HAP-1 (cell line): ENCODE data around the gene MAST3.

Source experiments
- DNase-seq, 2 experiments: peaks; one replicate each; pipeline ENCODE4 v3.0.0-alpha.2; 2016 to 2020; ENCODE audit warnings: low spot score in 2 of 2
- H3K27me3 ChIP-seq: fragments of 250-450 bp; sonication (Bioruptor Pico); 2 replicates; pipeline ENCODE4 v1.5.1; 2020; ENCODE audit warnings: low read depth, mild to moderate bottlenecking, moderate library complexity
- H3K36me3 ChIP-seq: fragments of 250-450 bp; sonication (Bioruptor Pico); replicated peaks from 2 replicates; pipeline ENCODE4 v1.5.1; 2020; ENCODE audit warnings: mild to moderate bottlenecking
- H3K4me1 ChIP-seq: fragments of 250-450 bp; sonication (Bioruptor Pico); 2 replicates; pipeline ENCODE4 v1.5.1; 2020; ENCODE audit warnings: mild to moderate bottlenecking
- H3K4me3 ChIP-seq: fragments of 250-450 bp; sonication (Bioruptor Pico); 2 replicates; pipeline ENCODE4 v1.5.1; 2020; ENCODE audit warnings: mild to moderate bottlenecking, moderate library complexity
- H3K9me3 ChIP-seq: fragments of 250-450 bp; sonication (Bioruptor Pico); 2 replicates; pipeline ENCODE4 v1.5.1; 2020; ENCODE audit warnings: mild to moderate bottlenecking, moderate library complexity
- in situ Hi-C: fragments of 300-500 bp; cut with MboI; formaldehyde crosslinking; loops from 3 replicates; pipeline ENCODE4 v1.14.3; 2020; ENCODE audit warnings: low sequenced_read_pairs, inconsistent platforms, mixed read lengths

MAST3 gene

DNA sequence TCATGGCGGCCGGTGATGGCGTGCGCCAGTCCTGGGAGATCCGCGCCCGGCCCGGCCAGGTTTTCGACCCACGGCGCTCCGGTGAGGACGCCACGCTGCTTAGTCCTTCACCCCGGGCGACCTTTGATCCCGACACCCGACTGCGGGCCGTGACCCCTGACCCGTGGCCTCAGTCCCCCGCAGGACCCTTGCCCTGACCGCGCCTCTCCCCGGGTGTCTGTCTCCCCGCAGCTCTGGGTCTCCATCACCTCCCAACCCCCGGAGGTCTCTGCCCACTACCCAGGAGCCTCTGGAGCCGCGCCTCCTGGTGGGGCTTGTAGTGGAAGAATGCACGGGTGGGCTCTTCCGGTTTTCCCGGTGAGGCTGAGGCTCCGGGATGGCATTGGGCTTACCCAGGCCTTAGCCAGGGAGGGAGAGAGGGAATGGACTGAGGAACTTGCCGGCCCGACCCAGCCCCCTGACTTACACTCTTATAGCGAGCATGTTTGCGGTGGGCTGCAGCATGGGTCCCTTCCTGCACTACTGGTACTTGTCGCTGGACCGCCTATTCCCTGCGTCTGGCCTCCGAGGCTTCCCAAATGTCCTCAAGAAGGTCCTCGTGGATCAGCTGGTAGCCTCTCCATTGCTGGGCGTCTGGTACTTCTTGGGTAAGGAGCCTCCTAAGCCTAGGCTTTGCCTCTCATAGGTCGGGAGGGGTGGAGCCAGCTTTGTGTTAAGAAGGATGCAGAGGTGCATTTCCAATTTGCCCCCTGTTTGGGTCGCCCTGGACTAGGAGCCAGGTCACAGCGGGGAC is 96.0 kb downstream of the MAST3 start:
- peak overlapping the region; percentile 94 for H3K4me3 ChIP-seq
- no peaks in the 10 kb centered on the region for H3K27me3 ChIP-seq
- DNase-seq: peak in 1 of 2 experiments; percentile 40
- in situ Hi-C loops: no loop called here
- peaks cover 25% of the 10 kb centered on the region for H3K36me3 ChIP-seq
- H3K9me3 ChIP-seq: no peaks in the 10 kb centered on the region
- H3K4me1 ChIP-seq: peaks cover 12% of the 10 kb centered on the region

DNA sequence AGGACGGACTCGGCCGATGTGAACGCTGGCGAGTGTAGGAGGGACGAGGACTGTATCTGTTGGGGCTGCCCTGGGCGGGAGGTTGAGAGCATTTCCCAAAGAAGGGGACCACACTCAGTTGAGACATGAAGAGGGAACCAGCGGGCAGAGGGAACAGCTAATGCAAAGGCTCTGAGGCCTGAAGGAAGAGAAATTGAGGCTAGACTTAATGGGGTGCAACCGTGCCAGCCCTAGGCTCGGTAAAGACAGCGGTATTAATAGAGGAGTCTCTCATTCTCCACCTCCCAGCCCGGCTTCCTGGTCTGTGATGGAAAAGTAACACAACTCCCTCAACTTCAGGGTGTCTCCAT is 96.6 kb downstream of the MAST3 start:
- in situ Hi-C loops: no loop called here
- Histone ChIP-seq H3K4me3 (peak overlapping the region; percentile 94), H3K4me1 (peaks cover 12% of the 10 kb centered on the region), H3K36me3 (peaks cover 31% of the 10 kb centered on the region), H3K9me3 (no peaks in the 10 kb centered on the region), H3K27me3 (no peaks in the 10 kb centered on the region)
- no peak for DNase-seq

DNA sequence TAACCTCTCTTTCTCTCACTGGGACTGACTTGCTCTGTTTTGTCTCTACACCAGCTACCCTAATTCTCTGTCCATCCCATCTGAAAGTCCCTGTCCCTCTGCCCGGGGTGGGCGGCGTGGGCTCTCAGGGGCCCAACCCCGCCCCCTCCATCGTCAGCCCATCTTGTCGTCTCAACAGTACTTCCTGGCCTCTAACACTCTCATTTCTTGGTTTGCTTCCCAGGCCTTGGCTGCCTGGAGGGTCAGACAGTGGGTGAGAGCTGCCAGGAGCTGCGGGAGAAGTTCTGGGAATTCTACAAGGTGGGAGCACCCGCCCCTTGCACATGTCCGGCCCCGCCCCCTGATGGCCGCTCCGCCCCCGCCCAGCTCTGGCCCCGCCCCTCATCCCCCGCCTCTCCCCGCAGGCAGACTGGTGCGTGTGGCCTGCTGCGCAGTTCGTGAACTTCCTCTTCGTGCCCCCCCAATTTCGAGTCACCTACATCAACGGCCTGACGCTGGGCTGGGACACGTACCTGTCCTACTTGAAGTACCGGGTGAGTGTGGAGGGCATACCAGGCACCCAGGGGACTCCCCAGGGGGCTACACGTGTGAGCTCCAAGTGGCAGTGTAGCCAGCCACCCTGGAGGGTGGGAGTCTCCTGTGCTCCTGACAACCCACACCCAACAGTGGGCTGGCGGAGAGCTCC is 97.1 kb downstream of the MAST3 start:
- Histone ChIP-seq H3K4me1 (peaks cover 12% of the 10 kb centered on the region), H3K36me3 (peaks cover 37% of the 10 kb centered on the region), H3K9me3 (no peaks in the 10 kb centered on the region), H3K4me3 (peak overlapping the region; percentile 94), H3K27me3 (no peaks in the 10 kb centered on the region)
- in situ Hi-C loops: no loop called here
- DNase-seq: peak; percentile 42 to 78

DNA sequence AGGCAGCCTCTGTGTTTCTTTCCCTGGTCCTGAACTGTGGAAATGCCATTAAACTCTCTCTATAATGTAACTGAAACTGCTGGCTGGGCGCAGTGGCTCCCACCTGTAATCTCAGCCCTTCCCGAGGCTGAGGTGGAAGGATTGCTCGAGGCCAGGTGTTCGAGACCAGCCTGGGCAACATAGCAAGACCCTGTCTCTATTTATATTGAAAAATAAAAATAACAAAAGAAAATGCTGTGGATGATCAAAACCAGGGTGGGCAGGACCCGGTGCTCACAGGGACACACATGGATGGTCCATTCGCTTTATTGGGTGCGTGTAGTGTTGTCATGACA is 98.9 kb downstream of the MAST3 start:
- no peak for DNase-seq
- Histone ChIP-seq H3K4me3 (no peak overlapping the region), H3K27me3 (no peaks in the 10 kb centered on the region), H3K4me1 (peaks cover 11% of the 10 kb centered on the region), H3K36me3 (peaks cover 50% of the 10 kb centered on the region), H3K9me3 (no peaks in the 10 kb centered on the region)
- in situ Hi-C loops: no loop called here

DNA sequence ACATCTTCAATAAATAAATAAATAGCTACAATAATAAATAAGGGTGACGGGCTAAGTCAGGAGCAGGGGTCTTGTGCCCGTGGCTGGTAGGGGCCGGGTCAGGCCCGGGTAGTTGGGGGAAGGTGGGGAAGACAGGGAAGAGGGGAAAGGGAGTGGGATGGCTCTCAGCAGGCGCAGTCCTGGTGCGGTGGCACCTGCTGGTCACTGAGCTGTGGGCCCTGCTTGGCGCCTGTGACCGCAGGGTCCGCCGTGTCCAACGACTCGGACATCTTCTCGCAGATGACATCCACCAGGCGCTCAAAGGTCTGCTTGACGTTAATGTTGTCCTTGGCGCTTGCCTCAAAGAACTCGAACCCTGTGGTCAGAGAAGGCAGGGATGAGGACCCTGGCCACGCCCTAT is 99.7 kb downstream of the MAST3 start:
- H3K4me3 ChIP-seq: no peak overlapping the region
- H3K27me3 ChIP-seq: no peaks in the 10 kb centered on the region
- no peaks in the 10 kb centered on the region for H3K9me3 ChIP-seq
- H3K4me1 ChIP-seq: peaks cover 8% of the 10 kb centered on the region
- H3K36me3 ChIP-seq: peaks cover 58% of the 10 kb centered on the region
- in situ Hi-C loops: no loop called here
- DNase-seq: no peak

DNA sequence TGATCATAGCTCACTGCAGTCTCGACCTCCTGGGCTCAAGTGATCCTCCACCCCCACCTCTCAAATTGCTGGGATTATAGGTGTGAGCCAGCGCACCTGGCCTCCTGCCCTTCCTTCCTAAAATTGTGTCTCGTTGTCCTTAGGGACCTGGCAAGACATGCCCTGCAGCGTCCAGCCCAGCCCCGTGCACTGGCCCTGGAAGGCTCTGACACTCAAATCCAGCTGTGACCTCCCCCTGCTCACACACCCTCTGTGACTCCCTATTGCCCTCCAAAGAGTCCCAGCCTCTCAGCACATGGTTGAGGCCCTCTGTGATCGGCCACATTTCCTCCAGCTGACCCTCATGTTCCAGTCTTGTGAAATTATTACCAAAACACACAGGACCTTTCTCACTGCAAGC is 100.4 kb downstream of the MAST3 start:
- peaks cover 61% of the 10 kb centered on the region for H3K36me3 ChIP-seq
- H3K4me1 ChIP-seq: peaks cover 13% of the 10 kb centered on the region
- no peak overlapping the region for H3K4me3 ChIP-seq
- in situ Hi-C loops: no loop called here
- no peaks in the 10 kb centered on the region for H3K27me3 ChIP-seq
- DNase-seq: no peak
- no peaks in the 10 kb centered on the region for H3K9me3 ChIP-seq

DNA sequence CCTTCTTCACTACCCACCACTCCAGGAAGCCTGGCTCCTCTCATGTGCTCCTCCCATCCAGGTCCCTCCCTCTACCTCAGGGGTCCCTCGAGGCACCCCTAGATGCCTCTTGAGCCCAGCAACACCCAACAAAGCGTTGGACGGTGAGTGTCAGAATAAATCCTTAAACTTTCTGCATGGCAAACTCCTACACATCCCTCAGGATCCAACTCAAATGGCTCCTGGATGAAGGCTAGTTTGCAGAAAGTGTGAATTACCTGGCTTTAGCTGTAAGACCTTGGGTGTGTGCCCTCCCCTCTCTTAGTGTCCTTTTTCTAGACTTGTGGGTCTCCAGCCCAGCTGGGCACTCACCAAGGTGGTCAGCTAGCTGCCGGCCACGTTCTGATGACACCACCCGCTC is 100.8 kb downstream of the MAST3 start:
- no peak for DNase-seq
- Histone ChIP-seq H3K36me3 (peaks cover 58% of the 10 kb centered on the region), H3K9me3 (no peaks in the 10 kb centered on the region), H3K27me3 (no peaks in the 10 kb centered on the region), H3K4me3 (no peak overlapping the region), H3K4me1 (peaks cover 14% of the 10 kb centered on the region)
- in situ Hi-C loops: no loop called here
